Measurements from ENCODE around the gene PLCL2. TPM values are rescaled to one million over a fixed set of nuclear protein-coding genes. Genes with fewer than 3 reads are reported as not detected.

Gene PLCL2
- total and polyA plus RNA-seq, 10 of the 15 experiments (the other 5 are each of a cell fraction or from before 2014, with no cell fraction given) = 7.5 to 37.3 (median 21.7) TPM

DNA sequence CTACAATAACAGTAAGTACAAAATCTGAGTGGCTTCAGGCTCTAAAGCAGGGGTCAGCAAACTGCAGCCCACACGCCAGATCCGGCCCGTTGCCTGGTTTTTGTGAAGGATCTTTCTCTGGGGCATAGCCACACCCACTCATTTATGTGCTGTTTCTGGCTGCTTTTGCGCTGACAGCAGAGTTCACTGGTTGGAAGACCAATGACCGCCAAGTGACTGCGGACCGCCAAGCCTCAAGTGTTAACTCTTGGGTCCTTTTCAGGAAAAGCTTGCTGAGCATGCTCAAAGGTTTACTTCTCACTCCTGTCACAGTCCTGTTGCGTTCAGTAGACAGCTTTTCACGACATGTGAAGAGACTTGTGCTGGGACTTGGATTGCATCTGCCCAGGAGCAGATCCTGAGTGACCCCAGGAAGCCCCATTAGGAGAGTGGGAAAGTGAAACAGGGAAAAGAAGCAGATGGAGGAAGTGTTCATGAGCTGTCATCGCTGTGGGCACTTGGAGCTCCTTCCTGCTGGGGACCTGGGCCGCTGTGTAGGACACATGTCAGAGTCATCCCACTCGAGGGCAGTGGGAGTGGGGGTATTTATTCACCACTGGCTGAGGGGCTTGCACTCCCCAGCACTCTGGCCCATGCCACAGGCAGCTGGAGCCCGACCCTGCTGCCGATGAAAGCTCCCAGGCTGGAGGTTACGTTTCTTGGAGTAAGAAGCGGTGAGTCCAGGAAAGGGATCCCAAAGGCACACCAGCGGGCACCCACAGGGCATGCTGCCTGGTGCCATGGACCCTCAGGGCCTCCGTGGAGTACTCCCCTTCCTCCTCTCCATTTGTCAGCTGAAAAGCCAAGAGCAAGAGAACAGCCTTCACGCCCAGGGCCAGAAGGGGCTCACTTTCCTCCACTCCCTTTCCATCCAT, 249.1 kb downstream of the PLCL2 start (continued):
- TF ChIP-seq NR2F1 (conservative IDR thresholded peaks at IDR 0.05) (no peak), STAT1 (conservative IDR thresholded peaks at IDR 0.05) (no peak), SREBF2 (IDR thresholded peaks at IDR 0.05; ENCODE audit: low read length) (no peak), MEF2B (IDR thresholded peaks at IDR 0.05; ENCODE audit: partially characterized antibody, poor library complexity, severe bottlenecking) (no peak)

DNA sequence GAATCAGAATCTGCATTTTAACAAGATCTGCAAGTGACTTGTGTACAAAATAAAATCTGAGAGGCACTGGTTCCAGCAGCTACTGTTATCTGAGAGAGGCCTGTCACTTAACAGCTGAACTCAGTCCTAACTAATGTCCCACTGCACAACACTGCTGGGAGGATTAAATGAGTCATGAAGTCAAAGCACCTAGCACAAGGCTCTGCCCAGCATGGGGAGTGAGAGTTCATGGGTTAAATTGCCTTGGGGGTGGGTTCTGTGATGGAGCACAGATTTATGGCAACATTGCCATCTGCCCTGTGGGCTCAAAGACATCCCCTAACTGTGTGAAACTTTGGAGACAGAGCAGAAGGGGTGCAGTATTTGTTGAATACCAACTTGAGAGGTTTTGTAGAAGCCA, 250.9 kb downstream of the PLCL2 start:
- CTCF ChIA-PET = no interaction called here
- no peaks in the 10 kb centered on the region for H4K20me1 ChIP-seq (ENCODE audit: control insufficient read depth, insufficient read depth)
- H3K4me3 ChIP-seq = no peak overlapping the region
- FAIRE-seq (no peak), ATAC-seq (peak; percentile 19; the same call in 1 of the 3 replicates), DNase-seq (ENCODE audit: low read depth, low spot score) (no peak)
- H3K9me3 ChIP-seq (replicated peaks; ENCODE audit: control insufficient read depth, insufficient read depth, low read length) = no peaks in the 10 kb centered on the region; the same call in 1 of the 3 replicates
- intact Hi-C loops (cut with micrococcal nuclease; ENCODE audit: unreplicated experiment) (no loop called here), in situ Hi-C loops (cut with MboI) (no loop called here)
- H3K79me2 ChIP-seq (ENCODE audit: control insufficient read depth, insufficient read depth, low read length) = no peaks in the 10 kb centered on the region
- H2AFZ ChIP-seq (ENCODE audit: control insufficient read depth, low read depth, low read length) = no peak overlapping the region
- H3K27me3 ChIP-seq (replicated peaks in 1 of 2; ENCODE audit: control insufficient read depth in 2 of 2, insufficient read depth in 2 of 2, low read length in 1 of 2) = no peaks in the 10 kb centered on the region
- TF ChIP-seq TCF12 (IDR thresholded peaks at IDR 0.05; ENCODE audit: low read depth, low read length) (peak; percentile 57; the same call in 1 of the 2 replicates), POU2F2 (IDR thresholded peaks at IDR 0.05; ENCODE audit: borderline replicate concordance, low read depth, low read length) (no peak)
- TF ChIP-seq, protein P1, sequence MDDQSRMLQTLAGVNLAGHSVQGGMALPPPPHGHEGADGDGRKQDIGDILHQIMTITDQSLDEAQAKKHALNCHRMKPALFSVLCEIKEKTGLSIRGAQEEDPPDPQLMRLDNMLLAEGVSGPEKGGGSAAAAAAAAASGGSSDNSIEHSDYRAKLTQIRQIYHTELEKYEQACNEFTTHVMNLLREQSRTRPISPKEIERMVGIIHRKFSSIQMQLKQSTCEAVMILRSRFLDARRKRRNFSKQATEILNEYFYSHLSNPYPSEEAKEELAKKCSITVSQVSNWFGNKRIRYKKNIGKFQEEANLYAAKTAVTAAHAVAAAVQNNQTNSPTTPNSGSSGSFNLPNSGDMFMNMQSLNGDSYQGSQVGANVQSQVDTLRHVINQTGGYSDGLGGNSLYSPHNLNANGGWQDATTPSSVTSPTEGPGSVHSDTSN (IDR thresholded peaks at IDR 0.05; ENCODE audit: insufficient replicate concordance, low read depth, low read length) = peak; percentile 12
- H3K4me2 ChIP-seq (ENCODE audit: control insufficient read depth, insufficient read depth) = no peak overlapping the region
- no peaks in the 10 kb centered on the region for H3K4me1 ChIP-seq (ENCODE audit: control insufficient read depth, insufficient read depth, low read length)
- no TSS peak for BruUV-seq (replicated peaks)
- POLR2A ChIA-PET = no interaction called here
- H3K36me3 ChIP-seq (ENCODE audit: control insufficient read depth in 2 of 2, insufficient read depth in 2 of 2, low read length in 1 of 2) = no peaks in the 10 kb centered on the region
- RAD21 ChIA-PET (ENCODE audit: unreplicated experiment) = interaction anchor here (1.4 kb wide), 1 partner anchor 8 kb away, joined by 4 read pairs; no protein-coding TSS in a partner anchor
- SMC1A ChIA-PET (ENCODE audit: uncharacterized antibody, unreplicated experiment) = no interaction called here
- H3K9ac ChIP-seq (ENCODE audit: control insufficient read depth, insufficient read depth, low read length) = no peak overlapping the region
- H3K27ac ChIP-seq (ENCODE audit: control insufficient read depth, insufficient read depth) = no peak overlapping the region

Measured in GM12878 (cell line).